MCF 10A (cell line): Measurements from ENCODE around the gene COL1A2. TPM values are rescaled to one million over a fixed set of nuclear protein-coding genes. Genes with fewer than 3 reads are reported as not detected.
A peak's percentile ranks its signal among the peaks of the same experiment; 100 is the strongest.

ENCODE experiments used
- BruUV-seq: library from RNA; stranded (reverse); fragments of 400-500 nt; replicated peaks from 2 replicates; lab custom pipeline; 2021; lab: Mats Ljungman, UMichigan
- CTCF ChIA-PET: fragments of 300-600 bp; sonication (Branson Sonifier 250); formaldehyde crosslinking; extraction: SDS; loops from one replicate; lab custom pipeline; 2021; ENCODE audit warnings: antibody characterized with exemption, inconsistent platforms; lab: Yijun Ruan, JAX
- POLR2A ChIA-PET: fragments of 300-600, 350-650 bp; sonication (Branson Sonifier 250); formaldehyde crosslinking; extraction: SDS; loops from one replicate; lab custom pipeline; 2020; ENCODE audit warnings: antibody characterized with exemption, inconsistent platforms; lab: Yijun Ruan, JAX
- DNase-seq: peaks from one replicate; pipeline ENCODE4 v3.0.0-alpha.2; 2018; ENCODE audit not compliant: unreplicated experiment
- H3K27ac Mint-ChIP-seq: one replicate; pipeline ENCODE4 v1.8.0; 2022; ENCODE audit warnings: mild to moderate bottlenecking, low read depth, mixed read lengths; ENCODE audit not compliant: unreplicated experiment
- H3K27me3 Mint-ChIP-seq: one replicate; pipeline ENCODE4 v1.8.0; 2022; ENCODE audit warnings: mixed read lengths; ENCODE audit not compliant: insufficient read depth, unreplicated experiment
- H3K36me3 Mint-ChIP-seq: one replicate; pipeline ENCODE4 v1.8.0; 2022; ENCODE audit warnings: mild to moderate bottlenecking, moderate library complexity, mixed read lengths; ENCODE audit not compliant: insufficient read depth, unreplicated experiment
- H3K4me1 Mint-ChIP-seq: one replicate; pipeline ENCODE4 v1.8.0; 2022; ENCODE audit warnings: mixed read lengths; ENCODE audit not compliant: insufficient read depth, unreplicated experiment
- H3K4me3 Mint-ChIP-seq: one replicate; pipeline ENCODE4 v1.8.0; 2022; ENCODE audit warnings: mild to moderate bottlenecking, moderate library complexity, mixed read lengths; ENCODE audit not compliant: unreplicated experiment
- H3K9me3 Mint-ChIP-seq: one replicate; pipeline ENCODE4 v1.8.0; 2022; ENCODE audit warnings: mixed read lengths; ENCODE audit not compliant: unreplicated experiment
- intact Hi-C: fragments of 100-400 bp; cut with micrococcal nuclease; formaldehyde crosslinking; loops from 2 replicates; pipeline ENCODE4 v1.14.1; 2022
- total RNA-seq: library from RNA; stranded (reverse); gene quantifications from 2 replicates; pipeline ENCODE4 v1.2.3, GENCODE V29; 2022
- TF ChIP-seq, protein P1 (sequence below): fragments of 200-600 bp; IDR thresholded peaks from one replicate; pipeline ENCODE4 v1.8.0; 2022; ENCODE audit warnings: antibody characterized with exemption, mild to moderate bottlenecking; ENCODE audit not compliant: unreplicated experiment

Gene COL1A2
- total RNA-seq, 1 experiment from 2014 or later: not detected

DNA sequence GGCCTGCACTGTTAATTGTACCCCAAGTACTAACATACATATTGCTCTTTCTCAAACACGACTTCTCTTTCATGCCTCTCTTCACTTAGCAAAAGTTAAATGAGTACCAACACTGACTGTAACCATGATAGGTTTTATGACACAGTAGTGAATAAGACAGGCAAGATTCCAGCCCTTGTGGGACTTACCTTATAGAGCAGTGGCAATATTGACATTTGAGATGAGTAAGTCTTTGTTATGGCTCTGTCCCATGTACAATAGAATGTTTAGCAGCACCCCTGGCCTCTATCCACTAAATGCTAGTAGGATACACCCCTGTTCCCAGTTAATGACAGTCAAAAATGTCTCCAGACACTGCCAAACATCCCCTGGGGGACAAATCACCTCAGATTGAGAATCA, 11.9 kb upstream of the COL1A2 start:
- Mint-ChIP-seq H3K4me1 (no peaks in the 10 kb centered on the region), H3K9me3 (no peaks in the 10 kb centered on the region), H3K27ac (no peak overlapping the region), H3K27me3 (no peaks in the 10 kb centered on the region), H3K4me3 (no peak overlapping the region), H3K36me3 (no peaks in the 10 kb centered on the region)
- peak; percentile 40 for DNase-seq
- TF ChIP-seq, protein P1, sequence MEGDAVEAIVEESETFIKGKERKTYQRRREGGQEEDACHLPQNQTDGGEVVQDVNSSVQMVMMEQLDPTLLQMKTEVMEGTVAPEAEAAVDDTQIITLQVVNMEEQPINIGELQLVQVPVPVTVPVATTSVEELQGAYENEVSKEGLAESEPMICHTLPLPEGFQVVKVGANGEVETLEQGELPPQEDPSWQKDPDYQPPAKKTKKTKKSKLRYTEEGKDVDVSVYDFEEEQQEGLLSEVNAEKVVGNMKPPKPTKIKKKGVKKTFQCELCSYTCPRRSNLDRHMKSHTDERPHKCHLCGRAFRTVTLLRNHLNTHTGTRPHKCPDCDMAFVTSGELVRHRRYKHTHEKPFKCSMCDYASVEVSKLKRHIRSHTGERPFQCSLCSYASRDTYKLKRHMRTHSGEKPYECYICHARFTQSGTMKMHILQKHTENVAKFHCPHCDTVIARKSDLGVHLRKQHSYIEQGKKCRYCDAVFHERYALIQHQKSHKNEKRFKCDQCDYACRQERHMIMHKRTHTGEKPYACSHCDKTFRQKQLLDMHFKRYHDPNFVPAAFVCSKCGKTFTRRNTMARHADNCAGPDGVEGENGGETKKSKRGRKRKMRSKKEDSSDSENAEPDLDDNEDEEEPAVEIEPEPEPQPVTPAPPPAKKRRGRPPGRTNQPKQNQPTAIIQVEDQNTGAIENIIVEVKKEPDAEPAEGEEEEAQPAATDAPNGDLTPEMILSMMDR: no peak
- POLR2A ChIA-PET: no interaction called here
- CTCF ChIA-PET: no interaction called here
- intact Hi-C loops: no loop called here
- BruUV-seq: no TSS peak

DNA sequence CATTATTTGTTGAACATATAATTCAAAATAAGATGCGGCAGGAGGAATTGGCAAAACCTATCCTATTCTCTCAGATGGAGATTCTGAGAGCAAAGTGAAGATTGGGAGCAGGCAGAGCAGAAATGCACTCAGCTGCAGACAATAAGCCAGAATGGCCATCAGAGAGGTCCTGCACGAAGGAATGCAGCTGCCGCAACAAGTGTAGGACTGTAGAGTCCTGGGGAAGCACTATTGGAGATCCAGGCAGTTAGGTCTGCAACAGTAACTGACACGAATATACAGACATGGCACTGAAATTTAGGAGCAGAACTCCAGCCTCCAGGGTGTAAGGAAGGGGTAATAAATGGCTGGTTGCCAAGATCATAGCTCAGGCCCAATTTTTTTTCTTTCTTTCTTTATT, 10.4 kb upstream of the COL1A2 start:
- Mint-ChIP-seq H3K4me3 (no peak overlapping the region), H3K27ac (no peak overlapping the region), H3K36me3 (no peaks in the 10 kb centered on the region), H3K9me3 (no peaks in the 10 kb centered on the region), H3K4me1 (peaks cover 3% of the 10 kb centered on the region), H3K27me3 (no peaks in the 10 kb centered on the region)
- DNase-seq: no peak
- POLR2A ChIA-PET: no interaction called here
- intact Hi-C loops: no loop called here
- BruUV-seq: no TSS peak
- CTCF ChIA-PET: interaction anchor here (1.0 kb wide), 2 partner anchors 11 to 95 kb away, joined by 3 read pairs; partner anchors contain the start of gene COL1A2
- TF ChIP-seq, protein P1: no peak

DNA sequence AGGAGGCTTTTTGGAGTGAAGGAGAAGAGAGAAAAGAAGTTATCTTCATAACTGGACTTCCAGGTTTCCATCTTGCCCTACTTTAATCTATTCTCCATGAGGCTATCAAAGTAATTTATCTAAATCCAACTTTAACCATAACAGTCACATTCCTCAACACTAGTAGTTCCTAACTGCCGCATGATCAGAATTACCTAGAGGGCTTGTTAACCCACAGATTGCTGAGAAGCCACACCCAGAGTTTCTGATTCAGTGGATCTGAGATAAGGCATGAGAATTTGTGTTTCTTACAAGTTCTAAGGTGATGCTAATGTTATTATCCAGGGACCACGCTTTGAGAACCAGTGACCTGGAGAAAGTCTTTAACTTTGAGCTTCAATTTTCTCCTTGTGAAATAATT, 8.3 kb upstream of the COL1A2 start:
- no TSS peak for BruUV-seq
- TF ChIP-seq, protein P1: no peak
- Mint-ChIP-seq H3K27me3 (no peaks in the 10 kb centered on the region), H3K4me3 (no peak overlapping the region), H3K36me3 (no peaks in the 10 kb centered on the region), H3K4me1 (peaks cover 8% of the 10 kb centered on the region), H3K27ac (no peak overlapping the region), H3K9me3 (no peaks in the 10 kb centered on the region)
- ChIA-PET CTCF (interaction anchor here (1.0 to 3.0 kb wide), 4 partner anchors 9 to 97 kb away, joined by 3 to 14 read pairs (median 4); no protein-coding TSS in a partner anchor), POLR2A (no interaction called here)
- no peak for DNase-seq
- intact Hi-C loops: no loop called here

DNA sequence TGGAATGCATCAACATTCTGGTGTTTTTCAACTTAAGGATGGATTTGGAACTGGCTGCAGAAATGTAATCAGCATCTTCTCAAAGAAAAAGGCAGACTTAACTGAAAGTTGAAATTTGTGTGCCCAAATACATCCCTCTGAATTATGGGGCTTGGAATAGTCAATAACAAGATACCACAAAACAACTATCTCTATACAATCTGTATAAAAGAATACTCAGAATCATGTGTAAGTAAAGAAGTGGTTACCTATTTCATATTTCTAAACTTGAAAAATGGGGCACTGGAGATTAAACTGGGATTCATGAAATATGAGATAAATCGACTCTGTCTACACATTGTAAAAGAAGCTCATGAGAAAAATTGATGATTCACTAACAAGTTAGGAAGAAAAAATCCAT, 6.2 kb upstream of the COL1A2 start:
- intact Hi-C loops: no loop called here
- no TSS peak for BruUV-seq
- H3K27ac Mint-ChIP-seq: no peak overlapping the region
- POLR2A ChIA-PET: no interaction called here
- no peaks in the 10 kb centered on the region for H3K9me3 Mint-ChIP-seq
- TF ChIP-seq, protein P1: no peak
- no peak overlapping the region for H3K4me3 Mint-ChIP-seq
- CTCF ChIA-PET: interaction anchor here (0.6 to 3.0 kb wide), 5 partner anchors 12 to 100 kb away, joined by 3 to 14 read pairs (median 4); no protein-coding TSS in a partner anchor
- no peak for DNase-seq
- no peaks in the 10 kb centered on the region for H3K36me3 Mint-ChIP-seq
- H3K27me3 Mint-ChIP-seq: no peaks in the 10 kb centered on the region
- H3K4me1 Mint-ChIP-seq: peaks cover 8% of the 10 kb centered on the region
